HepG2 (cell line): ENCODE measurements around the gene KRTAP4-7. TPM values are rescaled to one million over a fixed set of nuclear protein-coding genes. Genes with fewer than 3 reads are reported as not detected.

Experiments used
- ATAC-seq: fragments of 200-7000 bp; cut with Tn5 transposase; 3 replicates; pipeline ENCODE4 v1.9.1; 2020; ENCODE audit warnings: mild to moderate bottlenecking, moderate library complexity
- BruUV-seq: library from RNA; stranded (reverse); fragments of 400-500 nt; replicated peaks from 2 replicates; lab custom pipeline; 2021; lab: Mats Ljungman, UMichigan
- CTCF ChIA-PET: fragments of 300-600 bp; formaldehyde crosslinking; extraction: SDS; loops from one replicate; lab custom pipeline; 2021; ENCODE audit warnings: low total read pairs, inconsistent platforms, low intra/inter-chr PET ratio; lab: Yijun Ruan, JAX
- POLR2A ChIA-PET: fragments of 350-600 bp; sonication (Branson Sonifier 250); formaldehyde crosslinking; loops from one replicate; lab custom pipeline; 2020; ENCODE audit warnings: antibody characterized with exemption, inconsistent platforms; lab: Yijun Ruan, JAX
- DNase-seq: peaks from one replicate; pipeline ENCODE4 v3.0.0-alpha.2; 2015; ENCODE audit warnings: low spot score
- FAIRE-seq: peaks from 3 replicates; lab custom pipeline; 2011; peaks lifted over from hg19 to GRCh38; lab: Jason Lieb, UNC
- H2AFZ ChIP-seq: one replicate; pipeline ENCODE4 v1.6.1; 2011; ENCODE audit warnings: low read length, inconsistent platforms
- H3K27ac ChIP-seq: fragments of 300-600 bp; 3 replicates; pipeline ENCODE4 v1.8.0; 2011; ENCODE audit warnings: mixed run types, mild to moderate bottlenecking, mixed read lengths, low read length, inconsistent platforms; ENCODE audit not compliant: insufficient read depth; ENCODE audit errors: extremely low read length
- H3K27me3 ChIP-seq, 2 experiments: fragments of 200-600 bp in 1 of 2; 2 replicates in 1 of 2; 3 replicates in 1 of 2; pipeline versions ENCODE4 v1.6.0 to v1.8.0; 2011; ENCODE audit warnings: low read length in 2 of 2, mild to moderate bottlenecking in 2 of 2, moderate library complexity in 2 of 2, inconsistent platforms in 1 of 2; ENCODE audit not compliant: insufficient read depth in 2 of 2, control insufficient read depth in 1 of 2
- H3K36me3 ChIP-seq, 2 experiments: fragments of 200-600 bp in 1 of 2; replicated peaks in 1 of 2; 2 replicates in 1 of 2; 3 replicates in 1 of 2; pipeline versions ENCODE4 v1.5.1 to v1.8.0; 2011; ENCODE audit warnings: low read length in 2 of 2, inconsistent platforms in 1 of 2; ENCODE audit not compliant: insufficient read depth in 2 of 2, control insufficient read depth in 1 of 2
- H3K4me1 ChIP-seq: 2 replicates; pipeline ENCODE4 v1.5.1; 2012; ENCODE audit warnings: low read length, inconsistent platforms; ENCODE audit not compliant: insufficient read depth
- H3K4me2 ChIP-seq: 2 replicates; pipeline ENCODE4 v1.6.0; 2011; ENCODE audit warnings: low read depth, low read length, inconsistent platforms
- H3K4me3 ChIP-seq, 3 experiments: fragments of 200-600 bp in 1 of 3; sonication (generic), shearing (Covaris generic) in 1 of 3; replicated peaks in 1 of 3; 2 replicates each; pipeline ENCODE4 v1.5.1; 2011 to 2016; ENCODE audit warnings: low read length in 3 of 3, inconsistent platforms in 2 of 3, low read depth in 2 of 3, mild to moderate bottlenecking in 2 of 3, control low read depth in 1 of 3, mixed read lengths in 1 of 3; ENCODE audit not compliant: insufficient read depth in 1 of 3
- H3K79me2 ChIP-seq: one replicate; pipeline ENCODE4 v1.6.1; 2011; ENCODE audit warnings: low read length, inconsistent platforms; ENCODE audit not compliant: insufficient read depth
- H3K9ac ChIP-seq: 2 replicates; pipeline ENCODE4 v1.6.0; 2011; ENCODE audit warnings: mild to moderate bottlenecking, low read depth, low read length, inconsistent platforms; ENCODE audit not compliant: insufficient read depth
- H3K9me3 ChIP-seq: 2 replicates; pipeline ENCODE4 v1.5.1; 2012; ENCODE audit warnings: mild to moderate bottlenecking, low read length
- H4K20me1 ChIP-seq: 2 replicates; pipeline ENCODE4 v1.6.0; 2011; ENCODE audit warnings: inconsistent platforms, mild to moderate bottlenecking, low read length, moderate library complexity; ENCODE audit not compliant: insufficient read depth
- DMAP1 ChIP-seq: IDR thresholded peaks from 2 replicates; pipeline ENCODE4 v1.6.1; 2016
- ETV5 ChIP-seq: IDR thresholded peaks from 2 replicates; pipeline ENCODE4 v1.6.1; 2018; ENCODE audit warnings: missing biosample characterization, missing genetic modification reagents, inconsistent platforms, borderline replicate concordance
- FOXO1 ChIP-seq: sonication (generic); formaldehyde crosslinking; IDR thresholded peaks from 2 replicates; pipeline ENCODE4 v1.4.0; 2020; ENCODE audit warnings: missing genetic modification reagents
- GPN1 ChIP-seq: sonication (generic); formaldehyde crosslinking; IDR thresholded peaks from 2 replicates; pipeline ENCODE4 v1.5.1; 2020; ENCODE audit warnings: missing genetic modification reagents, borderline replicate concordance
- IKZF4 ChIP-seq: sonication (generic); formaldehyde crosslinking; IDR thresholded peaks from 2 replicates; pipeline ENCODE4 v1.5.1; 2020; ENCODE audit warnings: borderline replicate concordance, mild to moderate bottlenecking, low read depth, missing genetic modification reagents; ENCODE audit errors: not compliant biosample characterization
- PAXIP1 ChIP-seq: sonication (generic); formaldehyde crosslinking; conservative IDR thresholded peaks from 2 replicates; pipeline ENCODE4 v1.4.0; 2020; ENCODE audit warnings: mild to moderate bottlenecking, missing genetic modification reagents, moderate library complexity
- RARG ChIP-seq: sonication (generic); formaldehyde crosslinking; IDR thresholded peaks from 2 replicates; pipeline ENCODE4 v1.4.0; 2020; ENCODE audit warnings: low read depth, mild to moderate bottlenecking, missing genetic modification reagents
- SETDB1 ChIP-seq: sonication (generic); formaldehyde crosslinking; IDR thresholded peaks from 2 replicates; pipeline ENCODE4 v1.5.1; 2020; ENCODE audit warnings: missing genetic modification reagents, mild to moderate bottlenecking, borderline replicate concordance
- SOX6 ChIP-seq, 2 experiments: fragments of 450-650 bp in 1 of 2; sonication (generic) in 1 of 2; formaldehyde crosslinking in 1 of 2; IDR thresholded peaks; 2 replicates each; pipeline versions ENCODE4 v1.4.0 to v1.6.1; 2017 to 2020; ENCODE audit warnings: antibody characterized with exemption in 1 of 2, mild to moderate bottlenecking in 1 of 2, missing genetic modification reagents in 1 of 2
- SP1 ChIP-seq, 2 experiments: fragments of 450-650 bp in 1 of 2; sonication (generic) in 1 of 2; formaldehyde crosslinking in 1 of 2; IDR thresholded peaks; 2 replicates each; pipeline versions ENCODE4 v1.4.0 to v1.6.1; 2016 to 2020; ENCODE audit warnings: missing genetic modification reagents in 1 of 2
- ZFP36L2 ChIP-seq: sonication (generic); formaldehyde crosslinking; IDR thresholded peaks from 2 replicates; pipeline ENCODE4 v1.4.0; 2020; ENCODE audit warnings: missing genetic modification reagents
- ZNF18 ChIP-seq: sonication (generic); formaldehyde crosslinking; IDR thresholded peaks from 2 replicates; pipeline ENCODE4 v1.8.0; 2022; ENCODE audit warnings: mild to moderate bottlenecking, missing genetic modification reagents; ENCODE audit not compliant: insufficient replicate concordance
- ZNF563 ChIP-seq: sonication (generic); formaldehyde crosslinking; IDR thresholded peaks from 2 replicates; pipeline ENCODE4 v1.8.0; 2022; ENCODE audit warnings: mild to moderate bottlenecking, moderate library complexity, missing genetic modification reagents
- ZNF614 ChIP-seq: IDR thresholded peaks from 2 replicates; pipeline ENCODE4 v1.6.1; 2018; ENCODE audit warnings: missing biosample characterization, missing genetic modification reagents, inconsistent platforms, borderline replicate concordance
- WGBS: methylation state at CpG from one replicate; pipeline ENCODE4 v1.1.6; 2017; ENCODE audit warnings: low lambda C conversion rate; 5-methylcytosine and 5-hydroxymethylcytosine counted together
- in situ Hi-C: cut with HindIII; loops from 2 replicates; pipeline ENCODE4 v1.10.0; 2017; ENCODE audit warnings: low pct_unique_long_range_greater_than_20kb; ENCODE audit not compliant: extremely low pct_ligation_motif_present
- intact Hi-C: fragments of 100-400 bp; cut with micrococcal nuclease; formaldehyde crosslinking; loops from one replicate; pipeline ENCODE4 v1.10.0; 2022; ENCODE audit not compliant: unreplicated experiment
- polyA plus RNA-seq, 8 experiments: library from polyadenylated mRNA; depleted of rRNA in 3 of 8; stranded (reverse) in 7 of 8; unstranded in 1 of 8; fragments of >200 nt; fragmentation: Illumina TruSeq in 4 of 8; extraction: Trizol in 4 of 8; gene quantifications; 2 replicates each; pipeline versions ENCODE4 v1.2.1 to v1.2.3, GENCODE V29; 2011 to 2016; ENCODE audit warnings: low read depth in 4 of 8, missing spikeins in 1 of 8, mixed read lengths in 1 of 8; ENCODE audit not compliant: insufficient read depth in 1 of 8
- total RNA-seq, 5 experiments: library from RNA; depleted of rRNA; stranded (reverse); fragments of >200 nt; fragmentation: Illumina TruSeq; extraction: Trizol; gene quantifications; 2 replicates each; pipeline ENCODE4 v1.2.3, GENCODE V29; 2016; ENCODE audit warnings: low read depth in 1 of 5
- TF ChIP-seq, protein P1 (sequence below): sonication (generic); formaldehyde crosslinking; IDR thresholded peaks from 2 replicates; pipeline ENCODE4 v1.9.0; 2022; ENCODE audit warnings: missing genetic modification reagents, mild to moderate bottlenecking, borderline replicate concordance

The KRTAP4-7 gene
- total and polyA plus RNA-seq, 2 of the 13 experiments (the other 11 are each of a cell fraction or from before 2014, with no cell fraction given): not detected

DNA sequence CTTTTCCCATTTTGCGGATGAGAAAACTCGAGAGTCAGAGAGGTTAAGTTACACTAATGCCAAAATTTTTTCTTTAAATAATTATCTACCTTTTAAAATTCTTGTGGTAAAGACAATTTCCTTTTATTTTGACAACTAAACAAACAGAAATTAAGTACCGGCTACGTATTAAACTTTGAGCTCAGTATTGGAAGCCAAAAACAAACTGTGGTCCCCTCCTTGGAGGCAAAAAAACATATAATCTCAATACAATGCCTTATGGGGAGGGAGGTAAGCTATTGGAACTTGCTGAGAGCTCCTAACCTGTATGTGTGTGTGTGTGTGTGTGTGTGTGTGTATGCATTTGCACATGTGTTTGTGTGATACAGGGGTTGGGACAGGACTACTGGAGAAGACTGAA is 20.5 kb upstream of the KRTAP4-7 start (continued):
- TF ChIP-seq PAXIP1 (CRISPR knock-in tag): no peak

GRCh38 chr17:41064301-41064700 is 19.6 kb upstream of the KRTAP4-7 start:
- H4K20me1 ChIP-seq: no peaks in the 10 kb centered on the region
- ChIA-PET POLR2A (no interaction called here), CTCF (no interaction called here)
- in situ Hi-C loops (no loop called here), intact Hi-C loops (no loop called here)
- H3K4me1 ChIP-seq: peaks cover 40% of the 10 kb centered on the region
- FAIRE-seq: no peak
- ATAC-seq: no peak
- no peaks in the 10 kb centered on the region for H3K36me3 ChIP-seq
- no peak overlapping the region for H2AFZ ChIP-seq
- no peak for DNase-seq
- no peaks in the 10 kb centered on the region for H3K27me3 ChIP-seq
- no peaks in the 10 kb centered on the region for H3K9me3 ChIP-seq
- H3K9ac ChIP-seq: no peak overlapping the region
- H3K4me2 ChIP-seq: no peak overlapping the region
- no peaks in the 10 kb centered on the region for H3K79me2 ChIP-seq
- H3K27ac ChIP-seq: no peak overlapping the region
- WGBS: 91% methylated on average over 1 of the region's 1 CpG
- no TSS peak for BruUV-seq
- H3K4me3 ChIP-seq: no peak overlapping the region
- TF ChIP-seq IKZF4 (no peak), SP1 (IDR thresholded peaks at IDR 0.05) (no peak), SP1 (CRISPR knock-in tag; IDR thresholded peaks at IDR 0.05) (no peak), ZNF18 (CRISPR knock-in tag) (no peak), ZNF563 (CRISPR knock-in tag) (no peak), SETDB1 (CRISPR knock-in tag) (no peak), ETV5 (CRISPR knock-in tag) (no peak), DMAP1 (CRISPR knock-in tag) (no peak), SOX6 (IDR thresholded peaks at IDR 0.05) (no peak), SOX6 (CRISPR knock-in tag; IDR thresholded peaks at IDR 0.05) (no peak), FOXO1 (CRISPR knock-in tag) (no peak), ZFP36L2 (no peak), RARG (CRISPR knock-in tag) (no peak), GPN1 (no peak), ZNF614 (CRISPR knock-in tag) (no peak)
- TF ChIP-seq, protein P1, sequence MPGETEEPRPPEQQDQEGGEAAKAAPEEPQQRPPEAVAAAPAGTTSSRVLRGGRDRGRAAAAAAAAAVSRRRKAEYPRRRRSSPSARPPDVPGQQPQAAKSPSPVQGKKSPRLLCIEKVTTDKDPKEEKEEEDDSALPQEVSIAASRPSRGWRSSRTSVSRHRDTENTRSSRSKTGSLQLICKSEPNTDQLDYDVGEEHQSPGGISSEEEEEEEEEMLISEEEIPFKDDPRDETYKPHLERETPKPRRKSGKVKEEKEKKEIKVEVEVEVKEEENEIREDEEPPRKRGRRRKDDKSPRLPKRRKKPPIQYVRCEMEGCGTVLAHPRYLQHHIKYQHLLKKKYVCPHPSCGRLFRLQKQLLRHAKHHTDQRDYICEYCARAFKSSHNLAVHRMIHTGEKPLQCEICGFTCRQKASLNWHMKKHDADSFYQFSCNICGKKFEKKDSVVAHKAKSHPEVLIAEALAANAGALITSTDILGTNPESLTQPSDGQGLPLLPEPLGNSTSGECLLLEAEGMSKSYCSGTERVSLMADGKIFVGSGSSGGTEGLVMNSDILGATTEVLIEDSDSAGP (CRISPR knock-in tag): no peak
